Activated T-cell treated with anti-CD3 and anti-CD28 coated beads, Interleukin-2, amount 50 U/mL, for 48 hours (primary cell): Measurements from ENCODE around the gene KIF5A.

Source experiments
- DNase-seq, 2 experiments: peaks; one replicate each; pipeline ENCODE4 v3.0.0-alpha.2; 2020

The KIF5A gene

DNA sequence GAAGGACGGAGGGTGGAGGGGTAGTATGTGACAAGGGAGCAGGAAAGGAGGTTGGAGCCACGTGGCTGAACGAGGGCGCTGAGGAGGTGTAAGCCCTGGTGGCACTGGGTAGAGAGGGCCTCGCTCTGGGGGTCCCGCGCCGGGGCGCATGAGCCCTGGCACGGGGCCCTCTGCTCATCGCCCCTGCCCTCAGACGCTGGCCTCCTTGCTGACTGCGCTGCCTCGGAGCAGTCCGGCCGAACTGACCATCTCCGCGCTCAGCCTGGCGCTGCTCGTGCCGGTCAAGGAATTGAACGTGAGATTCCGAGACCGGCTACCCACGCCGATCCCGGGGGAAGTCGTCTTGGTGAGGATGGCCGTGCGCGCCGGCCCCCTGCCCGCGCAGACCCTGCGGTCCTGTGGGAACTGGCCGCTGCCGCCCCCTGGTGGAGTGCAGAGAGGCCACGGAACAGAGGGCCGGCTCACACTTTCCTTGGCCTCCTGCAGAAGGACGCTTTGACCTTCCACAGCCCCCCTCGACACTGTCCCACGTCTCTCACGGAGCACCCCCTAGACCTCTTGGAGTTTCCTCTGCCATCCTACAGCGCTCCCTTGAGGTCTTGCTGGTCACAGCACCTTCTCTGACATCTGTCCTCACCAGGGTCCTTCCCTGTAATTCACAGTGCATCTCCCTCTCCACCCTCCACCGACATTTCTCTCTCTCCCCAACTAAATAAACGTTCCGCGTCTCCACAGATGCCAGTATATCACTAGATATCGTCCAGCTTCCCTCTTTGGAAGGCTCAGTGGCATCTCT lies 71.9 kb downstream of the KIF5A start:
- DNase-seq, result peak; percentile 74 to 78

DNA sequence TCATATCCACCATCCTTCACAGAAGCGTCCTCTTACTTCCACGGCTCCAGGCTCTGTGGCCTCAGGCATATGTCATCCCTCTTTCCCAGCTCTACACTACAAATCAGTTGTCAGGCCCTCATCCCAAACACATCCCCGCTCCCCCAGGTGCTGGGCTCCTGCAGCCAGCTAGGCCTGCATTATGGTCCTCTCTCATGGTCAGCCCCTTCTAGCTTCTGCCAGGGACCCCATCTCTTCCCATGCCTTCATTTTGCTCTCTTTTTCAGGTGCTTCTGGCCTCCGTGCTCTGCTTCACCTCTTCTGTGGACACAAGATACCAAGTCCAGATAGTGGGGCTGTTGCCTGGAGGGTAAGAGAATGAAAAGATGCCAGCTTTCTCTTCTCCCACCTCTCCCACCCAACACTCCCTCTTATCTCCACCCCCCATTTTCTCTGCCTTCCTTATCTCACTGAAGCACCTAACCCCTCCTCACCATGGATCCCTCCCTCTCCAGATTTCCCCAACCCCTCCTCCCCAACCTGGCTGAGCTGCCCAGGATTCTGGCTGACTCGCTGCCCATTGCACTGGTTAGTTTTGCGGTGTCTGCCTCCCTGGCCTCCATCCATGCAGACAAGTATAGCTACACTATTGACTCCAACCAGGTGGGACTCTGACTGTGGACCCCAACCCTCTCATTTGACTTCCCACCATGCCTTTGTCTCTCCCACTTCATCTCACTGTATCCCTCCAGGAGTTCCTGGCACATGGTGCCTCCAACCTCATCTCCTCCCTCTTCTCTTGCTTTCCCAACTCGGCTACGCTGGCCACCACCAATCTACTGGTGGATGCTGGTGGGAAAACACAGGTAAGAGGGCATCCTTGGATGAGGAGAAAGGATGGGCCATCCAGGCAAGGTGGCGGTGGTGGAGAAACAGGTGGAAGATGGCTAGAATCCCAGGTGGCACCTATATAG lies 72.7 kb downstream of the KIF5A start:
- no peak for DNase-seq

DNA sequence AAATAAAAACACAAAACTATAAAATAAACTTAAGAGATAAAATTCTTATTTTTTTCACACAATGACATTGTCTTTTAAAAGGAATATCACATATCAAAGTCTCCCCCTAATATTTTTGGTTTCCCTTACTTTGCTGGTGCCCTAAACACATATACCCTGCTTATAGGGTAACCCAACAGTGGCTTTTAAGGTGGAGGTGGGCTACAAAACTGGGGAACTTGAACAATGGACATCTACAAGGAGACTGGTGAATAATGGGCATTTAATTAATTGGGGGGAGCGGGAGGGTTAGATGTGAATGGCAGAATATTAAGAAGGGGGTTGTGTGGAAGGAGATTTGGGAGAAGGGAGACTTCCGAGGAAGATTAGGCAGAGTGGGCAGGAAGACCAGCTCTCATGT lies 73.5 kb downstream of the KIF5A start:
- no peak for DNase-seq

DNA sequence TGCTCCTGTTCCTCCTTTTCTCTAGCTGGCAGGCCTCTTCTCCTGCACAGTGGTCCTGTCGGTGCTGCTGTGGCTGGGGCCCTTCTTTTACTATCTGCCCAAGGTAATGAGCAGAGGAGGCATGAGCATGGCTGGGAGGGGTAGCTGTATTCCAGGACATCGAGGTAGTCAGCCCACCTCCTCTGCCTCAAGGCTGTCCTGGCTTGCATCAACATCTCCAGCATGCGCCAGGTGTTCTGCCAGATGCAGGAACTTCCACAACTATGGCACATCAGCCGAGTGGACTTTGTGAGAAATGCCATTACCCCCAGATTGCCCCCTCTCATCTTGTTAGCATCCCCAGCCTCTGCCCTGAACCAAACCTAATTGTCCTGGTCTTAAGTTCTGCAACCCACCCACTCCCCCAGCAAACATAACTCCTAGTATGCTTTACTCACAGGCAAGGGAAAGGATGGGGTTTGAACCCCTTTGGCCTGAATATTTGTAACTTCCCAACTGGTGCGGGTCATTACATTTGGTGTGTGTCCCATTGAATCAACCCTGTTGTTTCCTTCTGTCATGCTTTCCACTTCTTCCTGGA lies 74.1 kb downstream of the KIF5A start:
- no peak for DNase-seq

DNA sequence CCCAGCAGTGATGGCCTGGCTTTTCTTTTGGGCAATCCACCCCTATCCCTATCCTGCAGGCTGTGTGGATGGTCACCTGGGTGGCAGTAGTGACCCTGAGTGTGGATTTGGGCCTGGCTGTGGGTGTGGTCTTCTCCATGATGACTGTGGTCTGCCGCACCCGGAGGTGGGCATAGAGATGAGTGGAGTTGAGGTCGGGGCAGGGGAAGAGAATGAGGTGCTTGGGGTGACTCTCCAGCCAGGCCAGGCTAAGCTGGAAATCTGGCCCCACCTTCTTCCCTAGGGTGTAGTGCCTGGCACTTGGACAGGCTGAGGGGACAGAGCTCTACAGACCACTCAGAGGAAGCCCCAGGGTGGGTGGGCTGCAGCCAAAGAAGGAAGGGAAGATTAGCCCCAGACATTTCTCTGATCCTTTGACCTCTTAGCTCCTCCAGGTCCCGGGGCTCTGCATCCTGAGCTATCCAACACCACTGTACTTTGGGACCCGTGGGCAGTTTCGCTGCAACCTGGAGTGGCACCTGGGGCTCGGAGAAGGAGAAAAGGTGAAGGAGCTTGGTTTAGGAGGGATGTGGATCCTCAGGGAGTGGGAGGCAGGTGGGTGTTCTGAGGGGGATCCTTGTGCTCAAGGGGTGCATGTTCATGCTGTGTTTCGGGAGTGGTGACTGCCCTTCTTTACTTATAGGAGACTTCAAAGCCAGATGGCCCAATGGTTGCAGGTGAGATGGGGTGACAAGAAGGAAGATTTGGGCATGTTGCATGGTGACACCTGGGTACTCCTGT lies 74.8 kb downstream of the KIF5A start:
- no peak for DNase-seq

DNA sequence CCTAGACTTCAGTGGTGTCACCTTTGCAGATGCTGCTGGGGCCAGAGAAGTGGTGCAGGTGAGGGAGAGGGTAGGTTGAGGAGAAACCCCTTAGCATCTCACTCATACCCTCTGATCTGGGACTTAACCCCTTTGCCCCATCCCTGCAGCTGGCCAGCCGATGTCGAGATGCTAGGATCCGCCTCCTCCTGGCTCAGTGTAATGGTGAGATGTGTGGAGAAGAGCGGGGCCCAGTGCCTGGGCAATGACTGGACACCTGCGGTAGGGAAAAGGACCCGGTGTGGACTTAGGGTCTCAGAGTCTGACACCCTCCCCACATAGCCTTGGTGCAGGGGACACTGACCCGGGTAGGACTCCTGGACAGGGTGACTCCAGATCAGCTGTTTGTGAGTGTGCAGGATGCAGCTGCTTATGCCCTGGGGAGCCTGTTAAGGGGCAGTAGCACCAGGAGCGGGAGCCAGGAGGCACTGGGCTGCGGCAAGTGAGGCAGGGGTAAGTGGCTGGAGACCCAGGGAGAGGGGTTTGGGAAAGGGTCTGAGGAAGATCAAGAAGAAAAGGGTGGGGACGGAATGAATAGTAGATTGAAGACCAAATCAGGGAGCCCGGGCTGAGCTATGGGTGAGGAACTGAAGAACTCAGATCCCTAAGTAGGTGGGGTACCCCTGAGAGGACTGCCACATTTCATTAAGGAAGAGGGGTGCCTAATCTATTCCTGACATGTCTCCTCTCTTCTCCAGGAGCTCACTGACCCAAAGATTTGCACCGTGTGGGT lies 75.6 kb downstream of the KIF5A start:
- DNase-seq, result no peak

DNA sequence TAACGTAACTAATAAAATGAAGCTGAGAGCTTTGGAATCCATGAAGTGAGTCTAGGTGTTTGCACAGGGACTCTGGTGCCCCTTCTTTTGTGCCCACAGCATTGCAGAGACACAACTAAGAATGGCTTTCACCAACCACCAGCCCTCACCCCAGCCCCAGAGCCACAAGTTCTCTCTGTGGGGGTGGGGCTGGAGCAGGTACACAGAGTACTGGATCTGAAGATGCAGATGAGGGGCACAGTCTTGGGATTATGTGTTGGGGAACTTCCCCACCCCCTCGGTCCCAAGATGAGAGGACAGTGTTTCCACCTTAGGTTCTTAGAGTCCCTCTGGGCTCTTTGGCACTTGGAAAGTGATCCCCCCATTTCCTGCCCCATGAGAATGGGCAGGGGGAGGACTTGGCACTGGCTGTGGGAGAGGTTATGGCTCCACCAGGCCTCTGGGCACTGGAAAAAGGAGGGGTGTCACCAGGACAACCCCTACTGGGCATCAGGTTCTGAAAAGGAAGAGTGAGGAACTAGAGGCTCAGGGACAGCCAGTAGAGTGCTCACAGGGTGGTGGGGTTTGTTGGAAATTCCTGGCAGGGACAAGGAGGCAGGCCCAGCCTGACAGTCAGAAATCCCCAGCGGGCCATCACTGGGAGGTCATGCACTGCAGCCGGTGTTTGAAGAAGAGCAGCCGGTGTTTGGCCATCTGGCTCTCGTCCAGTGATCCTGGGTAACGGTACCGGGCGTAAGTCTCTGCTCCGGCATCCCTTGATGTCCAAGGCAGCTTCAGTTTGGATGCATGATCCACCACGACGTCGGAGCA lies 76.5 kb downstream of the KIF5A start:
- no peak for DNase-seq

DNA sequence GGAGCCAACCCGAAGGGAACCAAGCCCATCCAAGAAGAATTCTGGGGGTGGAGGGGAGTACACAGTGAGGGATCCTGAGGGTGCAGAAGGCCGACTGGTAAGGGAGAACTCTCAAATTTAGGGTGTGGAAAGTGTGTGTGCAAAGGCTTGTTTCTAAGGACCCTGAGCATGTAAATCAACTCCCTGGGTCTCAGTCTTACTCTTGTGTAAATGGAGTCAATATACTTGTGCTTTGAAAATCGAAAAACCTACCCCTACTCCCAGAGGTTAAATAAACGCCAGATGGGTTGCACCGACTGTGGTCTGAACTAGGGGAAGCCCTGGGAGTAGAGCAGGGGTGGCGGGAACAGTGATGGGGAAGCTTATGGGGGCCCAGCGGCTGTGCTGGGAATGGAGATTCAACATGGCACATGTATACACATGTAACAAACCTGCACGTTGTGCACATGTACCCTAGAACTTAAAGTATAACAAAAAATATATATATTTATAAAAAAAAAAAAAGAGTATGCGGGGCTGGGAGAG lies 77.1 kb downstream of the KIF5A start:
- DNase-seq, result peak in 1 of 2 experiments; percentile 17

DNA sequence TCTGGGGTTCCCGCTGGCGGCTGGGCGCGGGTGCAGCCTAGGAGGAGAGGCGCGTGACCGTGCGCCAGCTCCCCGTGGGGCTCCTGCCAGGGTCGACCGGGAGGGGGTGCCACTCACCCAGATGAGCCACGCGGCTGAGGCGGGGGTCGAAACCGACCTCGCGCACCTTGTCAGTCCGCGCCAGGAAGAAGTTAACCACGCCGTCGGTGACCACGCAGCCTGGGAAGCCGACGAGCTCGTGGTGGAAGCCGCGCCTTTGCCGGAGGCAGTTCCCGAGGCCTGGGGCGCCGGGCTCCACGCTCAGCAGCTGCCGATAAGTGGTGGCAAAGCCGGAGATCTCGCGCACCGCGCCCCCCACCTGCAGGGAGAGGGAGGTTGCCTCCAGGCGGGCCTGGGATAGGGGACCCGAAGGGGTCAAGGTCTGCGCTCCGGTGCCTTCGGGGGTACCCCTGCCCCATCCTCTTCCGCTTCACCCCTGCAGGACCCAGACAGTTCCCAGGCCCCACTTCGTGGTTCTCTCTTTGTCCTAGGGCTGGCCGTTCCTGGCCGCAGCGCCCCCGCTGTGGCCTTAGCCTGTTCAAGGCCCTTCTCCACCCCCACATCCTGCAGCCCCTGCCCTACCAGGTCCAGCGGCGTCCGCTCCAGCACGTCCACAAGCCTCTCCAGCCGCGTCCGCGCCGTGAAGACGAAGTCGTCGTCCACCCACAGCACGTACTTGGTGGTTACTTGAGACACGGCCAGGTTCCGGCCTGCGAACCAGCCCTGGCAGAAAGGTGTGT lies 77.8 kb downstream of the KIF5A start:
- DNase-seq, result peak; percentile 41 to 60

DNA sequence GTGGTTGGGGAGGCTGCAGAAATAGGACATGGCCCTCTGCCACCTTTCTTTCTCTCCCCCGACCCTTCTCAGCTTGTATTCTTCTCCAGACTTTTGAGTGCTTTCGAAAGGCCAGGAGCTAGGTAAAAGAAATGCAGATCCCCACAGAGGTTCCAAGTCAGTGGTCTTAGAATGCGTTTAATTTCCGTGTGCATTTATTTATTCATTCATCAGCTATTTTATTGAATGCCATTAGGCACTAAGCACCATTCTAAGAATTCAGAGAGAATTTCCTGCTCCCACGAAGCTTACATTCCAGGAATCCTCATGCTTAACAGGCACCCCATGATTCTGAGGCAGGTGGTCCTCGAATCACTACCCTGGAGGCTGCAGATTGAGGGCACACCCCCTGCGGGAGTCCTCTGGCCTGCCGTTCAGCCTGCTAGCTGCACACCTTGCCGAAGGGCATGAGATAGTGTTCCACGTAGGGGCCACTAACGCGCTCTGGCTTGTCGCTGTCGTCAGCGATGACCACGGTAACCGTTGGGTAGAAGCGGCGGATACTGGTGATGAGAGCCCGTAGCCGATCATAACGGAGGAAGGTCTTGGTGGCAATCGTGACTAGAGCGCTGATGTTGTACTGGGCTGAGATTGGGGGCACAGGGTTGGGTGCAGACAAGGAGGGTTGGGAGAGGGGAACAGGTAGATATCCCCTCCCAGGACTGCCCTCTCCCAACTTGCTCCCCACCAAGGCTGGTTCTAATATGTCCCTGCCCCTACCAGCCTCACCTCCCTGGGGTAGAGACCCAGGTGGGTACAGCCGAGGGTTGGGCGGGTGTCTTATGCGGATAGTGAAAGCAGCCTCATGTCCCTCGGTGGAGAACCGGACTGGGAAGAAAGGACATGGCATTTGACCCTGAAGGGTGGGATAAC lies 78.7 kb downstream of the KIF5A start:
- peak; percentile 15 to 16 for DNase-seq

DNA sequence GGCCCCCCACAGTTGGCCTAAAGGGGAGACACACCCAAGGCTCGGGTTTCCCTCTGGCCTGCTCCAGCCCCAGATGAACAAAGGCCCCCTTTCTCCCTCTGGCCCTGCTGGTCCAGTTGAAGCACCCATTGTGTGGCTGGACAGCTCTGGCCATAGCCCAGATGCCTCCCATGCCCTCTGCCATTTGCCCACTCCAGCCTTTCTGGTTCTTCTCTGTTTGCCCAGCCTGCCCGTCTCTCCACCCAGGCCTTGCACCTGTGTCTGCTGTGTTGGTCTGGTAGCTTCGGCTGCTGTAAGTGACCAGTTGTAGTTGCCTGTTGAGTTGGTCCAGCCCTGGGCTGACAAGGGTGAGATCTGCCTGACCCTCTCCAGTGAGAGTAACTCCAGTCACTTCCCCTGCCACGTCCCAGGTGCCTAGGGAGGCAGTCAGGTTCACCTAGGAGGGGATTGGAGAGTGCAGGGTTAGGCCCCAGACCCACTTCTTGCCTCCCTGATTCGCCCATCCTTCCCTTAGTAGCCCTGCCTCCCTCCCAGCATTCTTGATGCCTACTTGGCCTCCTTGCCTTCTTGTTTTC lies 80.1 kb downstream of the KIF5A start:
- DNase-seq, result peak; percentile 16 to 20

DNA sequence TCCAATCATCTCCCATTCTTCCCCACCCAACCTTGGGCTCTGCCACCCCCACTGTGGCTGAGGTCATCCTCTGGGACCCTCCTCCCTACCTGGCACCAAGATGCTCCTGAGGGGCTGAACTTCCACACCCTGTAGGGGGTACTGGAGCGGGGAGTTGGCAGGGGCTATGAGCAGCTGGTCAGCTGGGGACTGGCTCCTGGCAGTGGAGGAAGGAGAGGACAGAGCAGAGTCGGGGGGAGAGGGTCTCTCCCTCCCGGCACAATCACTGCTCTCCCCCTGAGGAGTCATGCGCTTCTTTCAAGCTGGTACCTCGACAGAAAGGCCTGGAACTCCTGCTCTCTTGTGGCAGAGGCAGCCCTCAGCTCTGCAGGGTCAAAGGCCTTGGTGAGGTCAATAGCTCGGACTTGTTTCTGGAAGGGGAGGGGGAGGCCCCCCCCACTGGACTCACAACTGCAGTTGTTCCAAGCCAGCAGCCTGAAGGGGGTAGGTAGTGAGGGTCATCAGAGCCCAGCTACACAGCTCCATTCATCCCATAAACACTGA lies 81.1 kb downstream of the KIF5A start:
- peak; percentile 7 to 16 for DNase-seq

DNA sequence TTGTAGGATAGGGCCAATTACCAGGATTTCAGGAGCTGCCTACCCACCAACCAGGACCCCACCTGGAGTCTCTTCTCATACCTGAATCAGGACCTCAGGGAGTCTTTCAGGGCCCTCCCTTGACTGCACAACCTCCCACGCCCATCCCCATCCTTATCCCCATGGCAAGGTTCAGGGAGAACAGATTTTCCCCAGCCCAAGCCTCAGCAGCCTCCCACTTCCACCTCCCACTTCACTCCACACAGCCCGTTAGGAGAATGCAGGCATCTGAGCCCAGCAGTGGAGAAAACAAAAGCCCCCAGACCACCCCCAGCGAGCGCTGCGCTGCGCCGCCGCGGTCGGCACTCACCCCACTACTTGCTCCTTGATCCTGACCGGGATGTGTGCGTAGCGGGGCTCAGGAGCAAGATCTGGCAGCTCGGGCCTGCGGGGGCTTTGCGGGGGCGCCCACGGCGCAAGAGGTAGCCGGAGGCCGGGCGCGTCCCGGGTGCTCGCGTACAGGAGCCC lies 81.8 kb downstream of the KIF5A start:
- peak; percentile 17 to 22 for DNase-seq

DNA sequence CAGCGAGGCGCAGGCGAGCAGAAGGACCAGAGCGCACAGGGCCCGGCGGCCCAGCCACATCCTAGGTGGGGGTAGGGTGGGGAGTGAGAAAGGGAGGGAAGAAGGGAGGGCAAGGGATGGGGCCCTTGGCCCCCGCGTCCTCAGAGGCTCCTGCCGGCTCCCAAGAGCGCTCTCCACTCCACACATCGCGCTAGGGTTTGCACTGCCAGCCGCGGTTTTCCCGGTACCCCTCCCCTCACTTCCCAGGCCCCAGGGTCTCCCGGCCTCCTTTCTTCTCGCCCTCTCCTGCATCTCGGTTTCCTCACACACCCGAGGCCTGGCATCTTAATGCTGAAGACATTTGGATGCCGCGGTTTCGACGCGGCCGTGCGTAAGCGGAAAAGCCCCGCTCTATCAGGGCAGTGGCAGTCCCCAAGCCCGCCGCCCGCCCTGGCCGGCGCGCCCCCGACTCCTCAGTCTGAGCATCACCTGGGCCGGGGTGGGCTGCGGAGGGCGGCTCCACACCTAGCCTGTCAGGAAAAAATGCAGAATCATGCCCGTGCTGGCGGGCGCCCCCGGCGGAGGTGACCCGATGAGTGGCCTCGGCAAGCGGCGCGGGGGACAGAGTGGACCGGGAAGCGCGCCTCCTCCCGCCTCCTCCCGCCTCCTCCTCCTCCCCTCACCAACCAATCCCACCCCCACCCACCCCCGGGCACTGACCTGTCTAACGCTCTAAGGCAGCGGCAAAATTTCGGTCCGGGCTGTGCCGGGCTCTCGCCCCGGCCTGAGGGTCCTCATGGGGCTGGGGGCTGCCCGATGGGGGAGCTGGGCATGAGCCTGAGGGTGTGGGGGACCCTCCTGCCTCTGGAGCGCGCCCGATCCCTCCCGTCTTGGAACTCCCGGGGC lies 82.5 kb downstream of the KIF5A start:
- DNase-seq, result peak; percentile 45 to 52

DNA sequence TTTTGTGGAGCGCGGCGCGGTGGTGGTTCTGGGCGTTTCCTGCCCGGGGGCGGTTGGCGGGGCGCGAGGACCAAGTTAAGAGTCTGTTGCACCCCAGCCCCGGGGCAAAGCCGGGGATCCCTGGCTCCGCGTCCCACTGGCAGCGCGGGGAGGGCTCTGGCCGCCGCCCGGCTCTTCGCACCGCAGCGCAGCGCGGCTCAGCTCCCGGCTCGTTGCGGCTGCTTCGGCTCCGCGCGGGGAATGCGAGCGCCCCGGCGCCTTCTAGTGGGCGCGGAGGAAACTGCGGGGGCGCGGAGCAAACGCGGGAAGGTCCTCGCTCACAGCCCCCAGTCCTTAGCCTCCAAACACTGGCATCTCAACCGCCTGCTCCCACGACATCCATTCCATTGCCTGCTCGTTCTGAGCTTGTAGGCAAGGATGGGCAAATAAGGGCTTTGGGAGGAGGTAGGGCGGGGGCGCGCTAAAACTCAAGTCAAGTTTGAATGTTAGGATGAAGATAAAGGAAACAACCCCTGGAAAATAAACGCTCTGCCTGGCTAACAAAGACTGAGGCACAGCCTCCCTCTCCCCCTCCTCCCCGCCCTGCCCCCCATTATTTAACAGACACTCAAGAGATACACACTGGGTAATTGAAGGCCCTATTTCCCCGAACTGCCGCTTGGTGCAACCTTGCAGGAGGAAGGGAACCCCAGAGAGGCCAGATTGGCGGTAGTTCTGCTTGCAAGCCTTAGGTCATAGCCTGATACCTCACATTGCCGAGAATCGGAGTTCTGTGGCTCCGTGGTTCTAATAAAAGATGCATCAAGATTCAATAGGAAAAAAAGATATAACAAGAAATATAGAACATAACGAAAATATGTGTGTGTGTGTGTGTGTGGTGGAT lies 83.4 kb downstream of the KIF5A start, which contains the start of gene B4GALNT1:
Gene B4GALNT1 (minus strand): TSS at position 244 of the 883 bp plus-strand sequence. CDS start 1,069 bp downstream, outside the sequence.
- peak; percentile 76 to 84 for DNase-seq
